ENCODE data around the gene MAZ.
"Not testable (repeated sequence)": the region's sequence is repeated elsewhere in the genome, so short reads cannot be mapped to it uniquely, and the experiment has no call there.

The MAZ gene

GRCh38 chr16:29784157-29784556 is 22.2 kb upstream of the MAZ start:
- Histone ChIP-seq H3K4me2 (no peak overlapping the region), H4K20me1 (no peaks in the 10 kb centered on the region), H3K9me3 (no peaks in the 10 kb centered on the region), H3K4me1 (0 out of 2 replicates have a peak, but pooled peaks cover 5% of the 10 kb centered on the region), H3K27ac (no peak overlapping the region), H3K9ac (no peak overlapping the region), H3K27me3 (no peaks in the 10 kb centered on the region), H3K36me3 (no peaks in the 10 kb centered on the region), H3K4me3 (no peak overlapping the region)
- no peak for TF ChIP-seq Cebpa-rat (IDR thresholded peaks at IDR 0.05)

GRCh38 chr16:29784901-29785500 is 21.3 kb upstream of the MAZ start:
- H3K9me3 ChIP-seq: no peaks in the 10 kb centered on the region
- no peak overlapping the region for H3K9ac ChIP-seq
- H3K36me3 ChIP-seq: no peaks in the 10 kb centered on the region
- H3K27ac ChIP-seq: no peak overlapping the region
- peaks cover 11% of the 10 kb centered on the region for H3K4me1 ChIP-seq
- no peak overlapping the region for H3K4me3 ChIP-seq
- no peaks in the 10 kb centered on the region for H3K27me3 ChIP-seq
- no peaks in the 10 kb centered on the region for H4K20me1 ChIP-seq
- TF ChIP-seq Cebpa-rat (IDR thresholded peaks at IDR 0.05): no peak
- no peak overlapping the region for H3K4me2 ChIP-seq

DNA sequence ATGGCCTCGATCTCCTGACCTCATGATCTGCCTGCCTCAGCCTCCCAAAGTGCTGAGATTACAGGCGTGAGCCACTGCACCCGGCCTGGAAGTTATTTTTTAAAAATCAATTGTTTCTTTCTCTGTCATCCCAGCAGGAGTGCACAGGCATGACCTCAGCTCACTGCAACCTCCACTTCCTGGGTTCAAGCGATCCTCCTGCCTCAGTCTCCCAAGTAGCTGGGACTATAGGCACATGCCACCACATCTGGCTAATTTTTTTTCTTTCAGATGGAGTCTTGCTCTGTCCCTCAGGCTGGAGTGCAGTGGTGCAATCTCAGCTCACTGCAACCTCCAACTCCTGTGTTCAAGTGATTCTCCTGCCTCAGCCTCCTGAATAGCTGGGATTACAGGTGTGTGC is 19.2 kb upstream of the MAZ start:
- not testable (repeated sequence) for H3K9me3 ChIP-seq, H4K20me1 ChIP-seq, H3K36me3 ChIP-seq, H3K27ac ChIP-seq, H3K9ac ChIP-seq, H3K27me3 ChIP-seq, H3K4me2 ChIP-seq, H3K4me3 ChIP-seq
- peaks cover 22% of the 10 kb centered on the region for H3K4me1 ChIP-seq

DNA sequence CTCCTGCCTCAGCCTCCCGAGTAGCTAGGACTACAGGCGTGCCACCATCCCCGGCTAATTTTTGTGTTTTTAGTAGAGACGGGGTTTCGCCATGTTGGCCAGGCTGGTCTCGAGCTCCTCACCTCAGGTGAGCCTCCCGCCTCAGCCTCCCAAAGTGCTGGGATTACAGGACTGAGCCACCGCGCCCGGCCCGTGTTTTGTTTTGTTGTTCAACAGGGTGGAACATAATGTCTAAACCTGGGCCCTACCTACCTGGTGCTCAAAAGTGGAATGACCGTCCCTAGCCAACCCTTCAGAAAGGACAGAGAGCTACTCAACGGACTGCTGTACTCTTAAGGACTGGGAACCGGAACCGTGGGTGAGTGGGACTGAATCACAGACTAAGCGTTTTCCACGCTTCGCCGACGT is 16.6 kb upstream of the MAZ start:
- H3K9ac ChIP-seq: peak overlapping the region; percentile 85

GRCh38 chr16:29790183-29790948 is 16.0 kb upstream of the MAZ start, which contains the start of gene KIF22:
TSS of gene KIF22 (plus strand) at chr16:29790751. CDS start at chr16:29790760, 9 bp downstream.
- Histone ChIP-seq H3K4me2 (peak within 1 kb of the TSS; percentile 93), H4K20me1 (peaks cover 16% of the 10 kb centered on the region; the same call in 1 of the 2 replicates), H3K9ac (peak within 1 kb of the TSS; percentile 93), H3K27ac (peak within 1 kb of the TSS; percentile 90), H3K4me1 (peaks cover 33% of the 10 kb centered on the region), H3K4me3 (peak within 1 kb of the TSS; percentile 90), H3K36me3 (peaks cover 30% of the 10 kb centered on the region), H3K27me3 (no peaks in the 10 kb centered on the region), H3K9me3 (no peaks in the 10 kb centered on the region)
- no peak for TF ChIP-seq Cebpa-rat (IDR thresholded peaks at IDR 0.05)

More for the DNA sequence above, 16.6 kb upstream of the MAZ start:
- Histone ChIP-seq H3K27ac (peak overlapping the region; percentile 90), H3K36me3 (peaks cover 24% of the 10 kb centered on the region), H3K4me2 (peak overlapping the region; percentile 93), H4K20me1 (peaks cover 10% of the 10 kb centered on the region; the same call in 1 of the 2 replicates), H3K9me3 (no peaks in the 10 kb centered on the region), H3K4me1 (peaks cover 37% of the 10 kb centered on the region), H3K4me3 (peak overlapping the region; percentile 90), H3K27me3 (no peaks in the 10 kb centered on the region)
- no peak for TF ChIP-seq Cebpa-rat (IDR thresholded peaks at IDR 0.05)

GRCh38 chr16:29790949-29791844 is 15.1 kb upstream of the MAZ start:
- Histone ChIP-seq H3K4me3 (peak overlapping the region; percentile 90), H3K27me3 (no peaks in the 10 kb centered on the region), H4K20me1 (peaks cover 18% of the 10 kb centered on the region; the same call in 1 of the 2 replicates), H3K27ac (peak overlapping the region; percentile 90), H3K4me1 (peaks cover 33% of the 10 kb centered on the region), H3K9me3 (no peaks in the 10 kb centered on the region), H3K9ac (peak overlapping the region; percentile 93), H3K36me3 (peaks cover 36% of the 10 kb centered on the region), H3K4me2 (peak overlapping the region; percentile 73)
- TF ChIP-seq Cebpa-rat (IDR thresholded peaks at IDR 0.05): no peak

DNA sequence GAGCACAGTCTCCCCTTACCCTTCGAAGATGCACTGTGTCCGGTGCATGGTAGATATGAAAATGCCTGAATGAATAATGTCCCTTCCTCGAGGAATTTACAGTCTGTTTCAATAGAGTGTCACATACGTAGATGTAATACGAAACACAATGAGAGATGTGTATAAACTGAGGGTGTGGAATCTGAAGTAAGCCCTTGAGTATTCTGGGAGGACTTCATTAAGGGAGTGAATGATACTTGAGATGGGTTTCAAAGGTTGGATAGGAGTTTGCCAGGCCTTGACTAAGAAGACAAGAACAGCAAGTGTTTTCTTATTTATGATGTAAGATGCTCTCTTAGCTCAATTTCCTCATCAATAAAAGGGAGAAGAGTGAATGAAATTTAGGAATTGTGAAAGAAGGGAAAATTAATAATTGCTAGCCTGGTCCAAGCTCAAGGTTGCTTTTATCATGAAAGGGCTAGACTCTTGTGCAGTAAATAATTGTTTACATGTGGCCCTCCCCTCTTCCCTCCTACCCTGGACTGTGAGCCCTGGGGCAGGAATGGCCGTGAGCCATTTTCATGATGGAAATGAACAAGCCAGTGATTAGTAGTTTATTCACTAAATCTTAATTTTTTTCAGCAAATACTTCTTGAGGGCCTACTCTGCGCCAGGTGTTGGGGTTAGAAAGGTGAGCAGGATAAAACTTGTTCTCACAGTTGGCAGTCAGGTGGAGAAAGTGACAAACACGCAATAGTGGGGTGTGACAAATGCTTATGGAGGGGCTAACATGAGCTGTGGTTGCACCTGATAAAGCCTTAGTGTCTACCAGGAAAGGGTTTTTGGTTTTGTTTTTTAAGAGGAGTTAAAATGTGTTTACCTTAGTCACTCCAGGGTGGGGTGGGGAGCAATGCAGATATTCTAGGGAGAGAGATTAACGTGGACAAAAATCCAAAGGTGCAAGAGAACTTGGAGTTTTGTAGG is 14.2 kb upstream of the MAZ start:
- Histone ChIP-seq H3K4me3 (peak overlapping the region; percentile 90), H3K9me3 (no peaks in the 10 kb centered on the region), H3K9ac (peak overlapping the region; percentile 93), H4K20me1 (peaks cover 27% of the 10 kb centered on the region), H3K36me3 (peaks cover 45% of the 10 kb centered on the region), H3K4me1 (peaks cover 33% of the 10 kb centered on the region), H3K27me3 (no peaks in the 10 kb centered on the region), H3K4me2 (peak overlapping the region; percentile 73), H3K27ac (peak overlapping the region; percentile 90; the same call in 1 of the 2 replicates)
- TF ChIP-seq Cebpa-rat (IDR thresholded peaks at IDR 0.05): no peak

DNA sequence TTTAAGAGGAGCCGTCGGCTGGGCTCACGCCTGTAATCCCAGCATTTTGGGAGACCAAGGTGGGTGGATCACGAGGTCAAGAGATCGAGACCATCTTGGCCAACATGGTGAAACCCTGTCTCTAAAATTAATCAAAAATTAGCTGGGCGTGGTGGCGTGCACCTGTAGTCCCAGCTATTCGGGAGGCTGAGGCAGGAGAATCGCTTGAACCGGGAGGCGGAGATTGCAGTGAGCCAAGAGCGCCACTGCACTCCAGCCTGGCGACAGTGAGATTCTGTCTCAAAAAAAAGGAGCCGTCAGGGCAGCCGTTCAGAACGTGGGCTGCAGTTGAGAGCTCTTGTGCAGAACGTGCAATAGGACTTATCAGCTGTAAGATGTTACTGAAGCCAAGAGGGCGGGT is 13.2 kb upstream of the MAZ start:
- H4K20me1 ChIP-seq: peaks cover 29% of the 10 kb centered on the region
- peak overlapping the region; percentile 73; the same call in 1 of the 2 replicates for H3K4me2 ChIP-seq
- not testable (repeated sequence) for H3K9me3 ChIP-seq, H3K27me3 ChIP-seq, H3K4me3 ChIP-seq, H3K27ac ChIP-seq, H3K9ac ChIP-seq
- H3K4me1 ChIP-seq: peaks cover 33% of the 10 kb centered on the region
- peaks cover 55% of the 10 kb centered on the region for H3K36me3 ChIP-seq
